NOMO-1 (cell line): Measurements from ENCODE around the gene KMT5C.

Source experiments
- DNase-seq, 2 experiments: peaks; one replicate each; lab custom pipeline; 2025; ENCODE audit not compliant: unreplicated experiment in 2 of 2; lab: John Stamatoyannopoulos, UW

KMT5C gene

GRCh38 chr19:55345818-55346724 lies 6.4 kb downstream of the KMT5C start:
- no peak for DNase-seq

- DNase-seq: no peak
Measured at GRCh38 chr19:55346725-55347441, 7.2 kb downstream of the KMT5C start.

- DNase-seq: no peak
Measured at GRCh38 chr19:55347442-55348009, 7.8 kb downstream of the KMT5C start.

DNA sequence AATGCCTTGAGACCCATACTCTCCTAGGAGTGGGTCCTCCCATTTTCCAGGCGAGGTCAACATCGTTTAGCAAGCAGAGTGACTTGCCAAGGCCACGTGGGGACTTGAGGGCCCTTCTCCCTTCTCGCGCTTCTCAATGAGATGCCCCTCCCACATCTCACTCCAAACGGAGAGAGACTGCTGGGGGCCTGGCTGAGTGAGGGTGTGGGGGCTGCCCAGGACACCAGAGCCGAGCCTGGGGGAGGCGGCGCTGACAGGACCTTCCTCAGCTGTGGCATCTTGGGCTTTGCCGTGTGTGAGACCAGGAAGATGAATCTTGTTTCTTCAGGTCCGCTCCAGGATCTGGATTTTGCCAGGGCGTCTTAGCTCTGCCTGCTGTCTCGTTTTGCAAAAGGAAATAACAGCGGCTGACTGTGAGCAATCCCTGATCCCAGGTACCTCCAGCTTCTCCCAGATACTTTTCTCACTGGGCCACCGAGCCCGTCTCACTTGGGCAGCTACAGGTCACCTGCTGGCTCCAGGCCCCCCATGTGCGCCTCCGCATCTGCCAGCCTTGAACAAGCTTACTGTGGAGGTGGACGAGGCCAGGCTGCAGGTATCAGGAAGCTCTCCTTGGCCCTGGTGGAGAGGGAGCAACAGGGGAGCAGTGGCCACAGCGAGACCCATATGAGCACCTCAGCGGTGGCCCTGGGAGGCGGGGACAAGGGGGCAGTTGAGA lies 8.8 kb downstream of the KMT5C start:
- no peak for DNase-seq

DNA sequence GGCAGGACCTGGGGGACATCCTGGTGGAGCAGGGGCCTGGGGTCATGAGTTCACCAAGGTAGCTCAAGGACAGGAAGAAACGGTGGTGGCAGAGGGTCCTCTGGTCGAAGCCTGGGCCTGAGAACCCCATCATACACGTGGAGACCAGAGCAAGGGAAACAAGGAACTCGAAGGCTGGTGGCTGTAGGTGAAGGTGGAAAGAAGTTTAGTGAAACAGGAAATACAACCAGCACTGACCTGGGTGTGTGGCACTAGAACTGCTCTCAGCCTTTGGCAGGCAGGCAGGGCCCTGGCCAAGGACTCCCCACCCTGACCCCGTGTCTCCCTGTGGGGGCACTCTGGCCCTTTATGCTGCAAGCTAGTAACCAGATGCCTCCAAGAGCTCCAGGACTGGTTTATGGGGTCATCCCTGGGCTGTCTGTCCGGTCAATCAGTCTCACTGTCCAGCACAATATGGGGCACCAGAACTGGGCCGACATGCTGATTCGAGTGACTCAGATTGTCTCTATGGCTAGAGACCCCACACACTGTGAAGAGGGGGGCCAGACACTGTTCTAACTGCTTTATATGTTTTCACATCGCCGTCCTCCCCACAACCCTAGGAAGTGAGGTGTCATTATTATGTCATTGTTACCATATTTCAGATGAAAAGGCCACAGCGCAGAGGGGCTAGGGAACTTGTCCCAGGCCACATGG lies 11.1 kb downstream of the KMT5C start:
- no peak for DNase-seq

DNA sequence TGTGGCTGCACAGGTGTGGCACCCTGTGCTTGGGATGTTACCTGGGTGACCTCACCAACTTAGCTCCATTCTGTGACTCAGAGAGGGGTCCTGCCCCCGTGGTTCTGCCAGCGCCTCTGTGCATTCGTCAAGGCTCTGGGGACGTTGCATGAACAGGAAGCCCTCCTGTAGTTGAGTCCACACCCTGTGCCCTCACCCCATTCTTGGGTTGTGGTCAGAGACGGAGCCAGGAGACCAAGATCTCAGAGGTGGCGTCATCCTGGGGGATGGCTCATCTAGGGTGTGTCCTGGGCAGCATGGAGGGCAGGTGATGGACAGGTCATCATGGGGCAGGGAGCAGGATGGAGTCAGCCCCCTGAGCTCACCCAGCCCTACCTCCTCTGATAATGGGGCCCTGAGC lies 12.4 kb downstream of the KMT5C start:
- DNase-seq: no peak

DNA sequence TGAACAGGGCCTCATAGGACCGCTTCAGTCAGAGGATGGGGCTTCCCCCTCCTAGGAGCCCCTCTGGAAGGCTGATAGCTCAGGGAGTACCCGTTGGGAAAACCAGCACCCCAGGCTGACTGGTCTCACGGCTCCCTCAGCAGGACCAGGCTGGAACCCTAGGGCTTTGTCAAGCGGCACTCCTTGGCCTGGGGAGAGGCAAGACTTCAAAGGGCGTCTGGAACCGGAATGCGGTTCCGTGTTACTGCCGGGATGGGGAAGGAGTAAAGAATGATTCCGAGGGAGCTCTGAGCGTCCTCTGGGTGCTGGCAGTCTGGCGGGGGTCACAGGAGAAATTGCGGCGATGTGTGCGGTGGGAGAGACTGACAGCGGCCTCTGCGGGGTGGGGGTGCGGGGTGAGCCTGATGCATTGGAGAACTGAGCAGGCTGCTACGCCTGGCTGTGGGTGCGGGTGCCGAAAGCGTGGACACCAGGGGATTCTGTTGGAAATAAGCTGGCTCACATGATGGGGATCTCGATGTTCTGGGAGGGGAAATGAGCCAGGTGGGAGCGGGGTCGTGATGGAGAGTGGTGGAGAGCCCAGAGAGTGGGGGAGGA lies 13.0 kb downstream of the KMT5C start:
- DNase-seq: no peak

GRCh38 chr19:55353356-55353802 lies 13.7 kb downstream of the KMT5C start:
- no peak for DNase-seq

- DNase-seq: peak; percentile 22 to 25
Measured at GRCh38 chr19:55353803-55354697, 14.4 kb downstream of the KMT5C start.

GRCh38 chr19:55354698-55355212 lies 15.1 kb downstream of the KMT5C start, which contains the start of gene COX6B2:
Gene COX6B2 (minus strand): TSS chr19:55354719. CDS start chr19:55354521, 198 bp downstream.
- no peak for DNase-seq

- DNase-seq: no peak
Measured at GRCh38 chr19:55355213-55355821, 15.6 kb downstream of the KMT5C start.

DNA sequence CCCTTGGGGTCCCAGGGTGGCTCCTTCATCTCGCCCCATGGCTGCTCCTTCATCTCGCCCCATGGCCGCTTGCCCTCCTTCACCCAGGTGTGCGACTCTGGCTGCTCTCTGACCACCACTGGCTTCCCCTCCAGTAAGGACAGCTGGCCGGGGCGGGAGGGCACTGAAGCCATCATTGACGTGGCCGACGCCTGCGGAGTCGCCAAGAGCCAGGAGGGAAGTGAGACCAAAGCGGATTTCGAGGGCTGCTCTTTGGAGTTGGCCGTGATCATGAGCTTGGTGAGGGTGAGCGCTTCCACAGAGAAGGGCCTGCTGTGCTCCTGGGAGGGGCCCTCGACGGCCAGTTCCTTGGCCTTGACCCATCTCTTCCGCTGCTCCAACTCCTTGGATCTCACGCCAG lies 18.8 kb downstream of the KMT5C start:
- no peak for DNase-seq

DNA sequence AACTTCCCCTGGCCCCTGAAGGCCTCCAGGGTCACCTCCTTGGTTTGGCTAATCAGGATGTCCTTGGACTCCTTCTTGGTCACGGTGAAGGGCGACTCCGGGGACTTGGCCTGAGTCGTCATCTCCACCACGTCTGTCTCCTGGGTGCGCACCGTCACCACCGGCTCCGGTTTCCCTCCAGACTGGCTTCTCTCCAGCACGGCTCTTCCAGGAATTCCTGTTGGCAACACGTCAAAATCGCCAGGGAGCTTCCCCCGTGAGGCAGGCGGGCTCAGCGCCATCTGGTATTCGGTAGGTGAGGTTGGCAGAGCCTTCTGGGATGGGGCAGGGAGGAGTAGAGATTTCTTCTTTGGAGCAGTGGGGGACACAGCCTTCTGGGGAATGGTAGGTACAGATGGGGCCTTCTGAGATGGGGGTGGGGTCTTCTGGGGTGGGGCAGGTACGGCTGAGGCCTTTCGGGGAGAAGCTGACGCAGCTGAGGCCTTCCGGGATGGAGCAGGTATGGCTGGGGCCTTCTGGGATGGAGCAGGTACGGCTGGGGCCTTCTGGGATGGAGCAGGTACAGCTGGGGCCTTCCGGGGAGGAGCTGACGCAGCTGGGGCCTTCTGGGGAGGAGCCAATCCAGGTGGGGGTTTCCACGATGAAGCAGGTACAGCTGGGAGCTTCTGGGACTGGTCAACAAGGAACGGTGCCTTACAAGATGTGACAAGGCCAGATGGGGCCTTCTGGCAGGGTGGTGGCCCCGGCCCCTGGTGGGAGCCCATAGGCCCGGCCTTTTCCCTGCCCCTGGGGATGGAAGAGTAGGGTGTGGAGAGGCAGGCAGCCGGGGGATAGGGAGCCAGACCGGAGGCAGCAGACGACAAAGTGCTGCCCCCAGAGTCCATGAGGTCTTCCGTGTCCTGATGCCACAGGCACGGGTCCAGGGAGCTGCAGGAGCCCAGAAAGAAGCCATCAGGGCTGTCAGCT lies 19.6 kb downstream of the KMT5C start:
- no peak for DNase-seq

DNA sequence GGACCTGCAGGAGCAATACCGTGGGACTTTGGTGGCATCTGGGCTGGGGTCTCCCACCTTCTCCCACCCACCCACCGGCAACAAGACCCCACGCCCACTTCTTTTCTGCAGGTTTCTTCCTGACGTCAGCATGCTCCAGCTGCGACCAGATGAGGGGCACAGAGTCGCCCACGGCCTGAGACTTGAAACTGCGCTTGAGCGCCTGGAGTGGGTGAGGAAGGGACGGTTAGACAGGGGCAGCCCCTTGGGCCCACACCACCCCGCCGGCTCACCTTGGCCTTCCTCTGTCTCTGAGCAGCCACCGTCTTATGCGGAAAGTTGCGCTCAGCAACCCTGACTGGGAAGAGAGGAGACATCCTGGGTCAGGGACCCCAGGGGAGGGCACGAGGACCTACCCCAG lies 21.2 kb downstream of the KMT5C start:
- DNase-seq: no peak

DNA sequence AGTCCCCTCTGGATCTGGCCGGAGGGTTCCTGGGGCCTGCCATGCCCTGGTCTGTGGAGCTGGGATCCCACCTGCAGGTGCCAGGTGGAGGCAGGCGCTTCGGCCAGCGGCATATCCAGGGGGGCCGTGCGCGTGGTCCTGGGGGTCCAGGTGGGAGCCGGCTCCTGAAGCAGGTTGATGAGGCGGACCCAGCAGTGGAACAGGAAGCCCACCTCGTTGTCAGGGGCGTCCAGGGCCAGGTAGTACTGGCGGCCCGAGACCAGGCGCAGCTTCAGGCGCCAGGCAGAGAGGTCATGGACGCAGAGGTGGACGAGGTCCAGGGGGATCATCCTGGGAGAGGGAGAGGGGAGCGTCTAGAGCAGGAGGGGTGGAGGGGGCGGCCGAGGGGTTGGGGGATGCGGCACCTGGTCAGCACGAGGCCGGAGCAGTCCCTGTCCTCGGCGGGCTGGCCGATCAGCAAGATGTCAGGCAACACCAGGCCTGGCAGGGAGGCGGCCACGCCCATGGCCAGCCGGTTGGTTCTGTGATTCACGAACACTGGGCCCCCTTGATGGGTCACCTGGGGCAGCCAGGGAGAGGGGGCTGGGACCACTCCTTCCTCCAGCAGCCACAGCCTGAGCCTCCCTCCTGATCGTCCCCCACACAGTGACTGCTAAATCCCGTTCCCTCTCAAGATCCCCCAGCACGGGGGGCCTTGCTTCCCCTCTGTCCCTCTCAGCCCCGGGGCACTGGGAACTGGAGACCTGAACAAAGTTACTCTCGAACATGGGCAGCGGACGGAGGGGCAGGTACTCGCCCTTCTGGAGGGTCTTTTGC lies 22.7 kb downstream of the KMT5C start:
- DNase-seq: no peak

DNA sequence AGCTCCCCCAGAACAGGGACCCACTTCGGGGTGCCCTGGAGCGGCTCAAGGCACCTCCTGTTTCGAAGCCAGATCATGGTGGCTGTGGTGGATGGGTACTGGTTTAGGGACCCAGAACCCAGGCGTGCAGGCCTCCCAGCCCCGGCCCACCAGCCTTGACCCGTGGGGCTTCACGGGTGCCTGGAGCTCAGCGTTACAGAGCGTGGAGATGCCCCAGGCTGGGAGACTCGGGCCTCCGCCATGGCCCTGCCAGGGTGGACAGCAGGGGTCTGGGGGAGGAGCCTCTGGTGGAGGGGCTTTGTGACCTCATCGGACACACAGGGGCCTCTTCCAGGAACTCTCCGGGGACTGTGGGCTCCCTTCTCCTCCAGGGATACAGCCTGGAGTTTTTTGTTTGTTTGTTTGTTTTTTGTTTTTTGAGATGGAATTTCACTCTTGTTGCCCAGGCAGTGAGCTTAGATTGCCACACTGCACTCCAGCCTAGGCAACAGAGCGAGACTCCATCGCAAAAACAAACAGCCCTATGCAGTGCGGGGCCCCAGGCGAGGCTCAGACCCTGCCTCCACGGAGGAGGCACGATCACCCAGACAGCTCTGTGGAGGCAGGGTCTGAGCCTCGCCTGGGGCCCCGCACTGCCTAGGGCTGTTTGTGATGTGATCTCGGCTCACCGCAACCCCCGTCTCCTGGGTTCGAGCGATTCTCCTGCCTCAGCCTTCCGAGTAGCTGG lies 23.5 kb downstream of the KMT5C start, which contains the start of gene GARIN5B:
Gene GARIN5B (minus strand): TSS at position 271 of the 727 bp plus-strand sequence. CDS start 194 bp downstream, at position 77.
- DNase-seq: no peak
